HepG2 (cell line): ENCODE measurements around the gene ACOT8. TPM values are rescaled to one million over a fixed set of nuclear protein-coding genes. Genes with fewer than 3 reads are reported as not detected.
A peak's percentile ranks its signal among the peaks of the same experiment; 100 is the strongest.

ENCODE experiments used
- ADNP ChIP-seq: sonication (generic); formaldehyde crosslinking; IDR thresholded peaks from 2 replicates; pipeline ENCODE4 v1.4.0; 2020; ENCODE audit warnings: missing genetic modification reagents
- ELF1 ChIP-seq: sonication (generic); formaldehyde crosslinking; IDR thresholded peaks from 2 replicates; pipeline ENCODE4 v1.4.0; 2020; ENCODE audit warnings: missing genetic modification reagents
- ELF3 ChIP-seq: IDR thresholded peaks from 2 replicates; pipeline ENCODE4 v1.6.1; 2016; ENCODE audit warnings: missing genetic modification reagents, missing compliant biosample characterization
- KLF13 ChIP-seq: sonication (generic); formaldehyde crosslinking; IDR thresholded peaks from 2 replicates; pipeline ENCODE4 v1.4.0; 2020; ENCODE audit warnings: mild to moderate bottlenecking, missing genetic modification reagents
- RBAK ChIP-seq: sonication (generic); formaldehyde crosslinking; IDR thresholded peaks from 2 replicates; pipeline ENCODE4 v1.5.1; 2020; ENCODE audit warnings: mild to moderate bottlenecking, missing genetic modification reagents
- RFXAP ChIP-seq: sonication (generic); formaldehyde crosslinking; IDR thresholded peaks from 2 replicates; pipeline ENCODE4 v1.4.0; 2020; ENCODE audit warnings: missing genetic modification reagents, borderline replicate concordance
- RXRA ChIP-seq: sonication (generic); formaldehyde crosslinking; IDR thresholded peaks from 2 replicates; pipeline ENCODE4 v1.5.1; 2020; ENCODE audit warnings: missing genetic modification reagents
- RXRB ChIP-seq: IDR thresholded peaks from 2 replicates; pipeline ENCODE4 v1.6.1; 2016; ENCODE audit warnings: borderline replicate concordance, missing genetic modification reagents, missing compliant biosample characterization
- SP5 ChIP-seq: IDR thresholded peaks from 2 replicates; pipeline ENCODE4 v1.6.1; 2016; ENCODE audit warnings: low read depth, borderline replicate concordance
- SYNCRIP ChIP-seq: fragments of 200-400 bp; formaldehyde crosslinking; IDR thresholded peaks from 2 replicates; pipeline ENCODE4 v1.6.1; 2018; ENCODE audit warnings: mild to moderate bottlenecking, low read depth, low read length; ENCODE audit not compliant: insufficient read depth
- ZNF207 ChIP-seq: fragments of 450-650 bp; IDR thresholded peaks from 2 replicates; pipeline ENCODE4 v1.6.1; 2016; ENCODE audit warnings: antibody characterized with exemption, borderline replicate concordance
- ZNF225 ChIP-seq: sonication (generic); formaldehyde crosslinking; IDR thresholded peaks from 2 replicates; pipeline ENCODE4 v1.4.0; 2020; ENCODE audit warnings: mild to moderate bottlenecking, missing genetic modification reagents
- ZNF333 ChIP-seq: sonication (generic); formaldehyde crosslinking; IDR thresholded peaks from 2 replicates; pipeline ENCODE4 v1.4.0; 2020; ENCODE audit warnings: mild to moderate bottlenecking, missing genetic modification reagents, borderline replicate concordance
- ZNF451 ChIP-seq: sonication (generic); formaldehyde crosslinking; IDR thresholded peaks from 2 replicates; pipeline ENCODE4 v1.5.0; 2020; ENCODE audit warnings: mild to moderate bottlenecking, missing genetic modification reagents
- ZNF761 ChIP-seq: sonication (generic); formaldehyde crosslinking; conservative IDR thresholded peaks from 2 replicates; pipeline ENCODE4 v1.4.0; 2020; ENCODE audit warnings: mild to moderate bottlenecking, missing genetic modification reagents
- ZNF775 ChIP-seq: sonication (generic); formaldehyde crosslinking; IDR thresholded peaks from 2 replicates; pipeline ENCODE4 v1.4.0; 2020; ENCODE audit warnings: missing genetic modification reagents, mild to moderate bottlenecking, moderate library complexity, borderline replicate concordance
- ZSCAN9 ChIP-seq: IDR thresholded peaks from 2 replicates; pipeline ENCODE4 v1.6.1; 2016; ENCODE audit warnings: borderline replicate concordance
- ZZZ3 ChIP-seq: sonication (generic); formaldehyde crosslinking; IDR thresholded peaks from 2 replicates; pipeline ENCODE4 v1.4.0; 2020; ENCODE audit warnings: missing genetic modification reagents, mild to moderate bottlenecking, borderline replicate concordance
- polyA plus RNA-seq, 8 experiments: library from polyadenylated mRNA; depleted of rRNA in 3 of 8; stranded (reverse) in 7 of 8; unstranded in 1 of 8; fragments of >200 nt; fragmentation: Illumina TruSeq in 4 of 8; extraction: Trizol in 4 of 8; gene quantifications; 2 replicates each; pipeline versions ENCODE4 v1.2.1 to v1.2.3, GENCODE V29; 2011 to 2016; ENCODE audit warnings: low read depth in 4 of 8, missing spikeins in 1 of 8, mixed read lengths in 1 of 8; ENCODE audit not compliant: insufficient read depth in 1 of 8
- total RNA-seq, 5 experiments: library from RNA; depleted of rRNA; stranded (reverse); fragments of >200 nt; fragmentation: Illumina TruSeq; extraction: Trizol; gene quantifications; 2 replicates each; pipeline ENCODE4 v1.2.3, GENCODE V29; 2016; ENCODE audit warnings: low read depth in 1 of 5
- TF ChIP-seq, protein P1 (sequence below): sonication (generic); formaldehyde crosslinking; IDR thresholded peaks from 2 replicates; pipeline ENCODE4 v1.8.1; 2023; ENCODE audit warnings: mild to moderate bottlenecking, moderate library complexity, missing genetic modification reagents
- TF ChIP-seq, protein P2 (sequence below): sonication (generic); formaldehyde crosslinking; IDR thresholded peaks from 2 replicates; pipeline ENCODE4 v1.5.0; 2020; ENCODE audit warnings: mild to moderate bottlenecking, missing genetic modification reagents
- TF ChIP-seq, protein P3 (sequence below): sonication (generic); formaldehyde crosslinking; conservative IDR thresholded peaks from 2 replicates; pipeline ENCODE4 v1.4.0; 2020; ENCODE audit warnings: missing genetic modification reagents
- TF ChIP-seq, protein P4 (sequence below): sonication (generic); formaldehyde crosslinking; IDR thresholded peaks from 2 replicates; pipeline ENCODE4 v1.5.1; 2020; ENCODE audit warnings: mild to moderate bottlenecking, moderate library complexity, missing genetic modification reagents

ACOT8 gene
- total and polyA plus RNA-seq, 2 of the 13 experiments (the other 11 are each of a cell fraction or from before 2014, with no cell fraction given), result 31.4 to 45.5 TPM

DNA sequence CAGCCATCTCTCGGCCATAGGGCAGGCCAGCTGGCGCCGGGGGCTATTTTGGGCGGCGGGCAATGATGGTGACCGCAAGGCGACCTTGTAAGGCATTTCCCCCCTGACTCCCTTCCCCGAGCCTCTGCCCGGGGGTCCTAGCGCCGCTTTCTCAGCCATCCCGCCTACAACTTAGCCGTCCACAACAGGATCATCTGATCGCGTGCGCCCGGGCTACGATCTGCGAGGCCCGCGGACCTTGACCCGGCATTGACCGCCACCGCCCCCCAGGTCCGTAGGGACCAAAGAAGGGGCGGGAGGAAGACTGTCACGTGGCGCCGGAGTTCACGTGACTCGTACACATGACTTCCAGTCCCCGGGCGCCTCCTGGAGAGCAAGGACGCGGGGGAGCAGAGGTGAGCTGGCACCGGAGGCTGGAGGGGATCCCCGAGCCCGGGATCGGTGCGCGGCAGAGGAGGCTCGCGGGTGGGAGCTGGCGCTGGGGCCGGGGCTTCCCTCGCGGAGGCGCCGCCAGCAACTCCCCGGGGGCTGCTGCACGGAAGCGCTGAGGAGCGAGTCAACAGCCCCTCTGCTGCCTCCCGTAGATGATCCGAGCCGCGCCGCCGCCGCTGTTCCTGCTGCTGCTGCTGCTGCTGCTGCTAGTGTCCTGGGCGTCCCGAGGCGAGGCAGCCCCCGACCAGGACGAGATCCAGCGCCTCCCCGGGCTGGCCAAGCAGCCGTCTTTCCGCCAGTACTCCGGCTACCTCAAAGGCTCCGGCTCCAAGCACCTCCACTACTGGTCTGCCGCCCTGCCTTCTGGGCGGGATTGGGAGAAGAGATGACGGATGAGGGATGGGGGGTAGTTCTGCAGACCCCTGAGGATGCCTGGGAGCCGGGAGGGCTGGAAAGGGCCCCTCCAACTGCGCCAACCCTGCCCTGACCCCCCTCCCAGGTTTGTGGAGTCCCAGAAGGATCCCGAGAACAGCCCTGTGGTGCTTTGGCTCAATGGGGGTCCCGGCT is 34.1 kb upstream of the ACOT8 start, which contains the start of the genes CTSA and NEURL2 (continued):
- TF ChIP-seq, protein P1, sequence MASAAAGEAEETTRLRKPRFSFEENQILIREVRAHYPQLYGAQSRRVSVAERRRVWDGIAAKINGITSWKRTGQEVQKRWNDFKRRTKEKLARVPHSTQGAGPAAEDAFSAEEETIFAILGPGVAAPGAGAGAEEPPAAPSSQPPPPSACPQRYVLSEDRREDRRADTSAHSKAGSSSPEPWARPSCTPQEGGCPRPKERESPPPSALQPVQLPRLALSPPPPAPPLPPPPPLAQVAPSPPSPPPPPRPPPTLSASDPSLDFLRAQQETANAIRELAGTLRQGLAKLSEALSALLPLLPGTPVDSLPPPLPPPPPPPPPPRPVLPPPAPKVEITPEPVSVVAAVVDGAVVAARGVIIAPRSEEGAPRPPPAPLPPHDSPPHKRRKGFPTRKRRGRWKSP (CRISPR knock-in tag), result peak; percentile 98
- TF ChIP-seq RFXAP (CRISPR knock-in tag) (peak; percentile 98; the same call in 1 of the 2 replicates), ZNF451 (peak; percentile 100), ZNF761 (peak; percentile 99), ZNF207 (no peak), ZZZ3 (CRISPR knock-in tag) (peak; percentile 98), ZNF333 (peak; percentile 94; the same call in 1 of the 2 replicates), SP5 (CRISPR knock-in tag) (peak; percentile 99), ZNF225 (0 out of 2 replicates have a peak, but pooled peaks have one; percentile 62), ADNP (CRISPR knock-in tag) (peak; percentile 47; the same call in 1 of the 2 replicates), RXRB (CRISPR knock-in tag) (peak; percentile 100), ELF1 (CRISPR knock-in tag) (peak; percentile 90), SYNCRIP (no peak), RXRA (CRISPR knock-in tag) (peak; percentile 100), RBAK (CRISPR knock-in tag) (peak; percentile 87), ZSCAN9 (peak; percentile 99), ZNF775 (no peak), KLF13 (peak; percentile 79; the same call in 1 of the 2 replicates), ELF3 (CRISPR knock-in tag) (peak; percentile 94)
- TF ChIP-seq, protein P2, sequence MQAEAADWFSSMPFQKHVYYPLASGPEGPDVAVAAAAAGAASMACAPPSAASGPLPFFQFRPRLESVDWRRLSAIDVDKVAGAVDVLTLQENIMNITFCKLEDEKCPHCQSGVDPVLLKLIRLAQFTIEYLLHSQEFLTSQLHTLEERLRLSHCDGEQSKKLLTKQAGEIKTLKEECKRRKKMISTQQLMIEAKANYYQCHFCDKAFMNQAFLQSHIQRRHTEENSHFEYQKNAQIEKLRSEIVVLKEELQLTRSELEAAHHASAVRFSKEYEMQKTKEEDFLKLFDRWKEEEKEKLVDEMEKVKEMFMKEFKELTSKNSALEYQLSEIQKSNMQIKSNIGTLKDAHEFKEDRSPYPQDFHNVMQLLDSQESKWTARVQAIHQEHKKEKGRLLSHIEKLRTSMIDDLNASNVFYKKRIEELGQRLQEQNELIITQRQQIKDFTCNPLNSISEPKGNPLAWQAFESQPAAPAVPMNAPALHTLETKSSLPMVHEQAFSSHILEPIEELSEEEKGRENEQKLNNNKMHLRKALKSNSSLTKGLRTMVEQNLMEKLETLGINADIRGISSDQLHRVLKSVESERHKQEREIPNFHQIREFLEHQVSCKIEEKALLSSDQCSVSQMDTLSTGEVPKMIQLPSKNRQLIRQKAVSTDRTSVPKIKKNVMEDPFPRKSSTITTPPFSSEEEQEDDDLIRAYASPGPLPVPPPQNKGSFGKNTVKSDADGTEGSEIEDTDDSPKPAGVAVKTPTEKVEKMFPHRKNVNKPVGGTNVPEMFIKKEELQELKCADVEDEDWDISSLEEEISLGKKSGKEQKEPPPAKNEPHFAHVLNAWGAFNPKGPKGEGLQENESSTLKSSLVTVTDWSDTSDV (CRISPR knock-in tag), result peak; percentile 93
- TF ChIP-seq, protein P3, sequence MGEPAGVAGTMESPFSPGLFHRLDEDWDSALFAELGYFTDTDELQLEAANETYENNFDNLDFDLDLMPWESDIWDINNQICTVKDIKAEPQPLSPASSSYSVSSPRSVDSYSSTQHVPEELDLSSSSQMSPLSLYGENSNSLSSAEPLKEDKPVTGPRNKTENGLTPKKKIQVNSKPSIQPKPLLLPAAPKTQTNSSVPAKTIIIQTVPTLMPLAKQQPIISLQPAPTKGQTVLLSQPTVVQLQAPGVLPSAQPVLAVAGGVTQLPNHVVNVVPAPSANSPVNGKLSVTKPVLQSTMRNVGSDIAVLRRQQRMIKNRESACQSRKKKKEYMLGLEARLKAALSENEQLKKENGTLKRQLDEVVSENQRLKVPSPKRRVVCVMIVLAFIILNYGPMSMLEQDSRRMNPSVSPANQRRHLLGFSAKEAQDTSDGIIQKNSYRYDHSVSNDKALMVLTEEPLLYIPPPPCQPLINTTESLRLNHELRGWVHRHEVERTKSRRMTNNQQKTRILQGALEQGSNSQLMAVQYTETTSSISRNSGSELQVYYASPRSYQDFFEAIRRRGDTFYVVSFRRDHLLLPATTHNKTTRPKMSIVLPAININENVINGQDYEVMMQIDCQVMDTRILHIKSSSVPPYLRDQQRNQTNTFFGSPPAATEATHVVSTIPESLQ, result peak; percentile 93; the same call in 1 of the 2 replicates
- TF ChIP-seq, protein P4, sequence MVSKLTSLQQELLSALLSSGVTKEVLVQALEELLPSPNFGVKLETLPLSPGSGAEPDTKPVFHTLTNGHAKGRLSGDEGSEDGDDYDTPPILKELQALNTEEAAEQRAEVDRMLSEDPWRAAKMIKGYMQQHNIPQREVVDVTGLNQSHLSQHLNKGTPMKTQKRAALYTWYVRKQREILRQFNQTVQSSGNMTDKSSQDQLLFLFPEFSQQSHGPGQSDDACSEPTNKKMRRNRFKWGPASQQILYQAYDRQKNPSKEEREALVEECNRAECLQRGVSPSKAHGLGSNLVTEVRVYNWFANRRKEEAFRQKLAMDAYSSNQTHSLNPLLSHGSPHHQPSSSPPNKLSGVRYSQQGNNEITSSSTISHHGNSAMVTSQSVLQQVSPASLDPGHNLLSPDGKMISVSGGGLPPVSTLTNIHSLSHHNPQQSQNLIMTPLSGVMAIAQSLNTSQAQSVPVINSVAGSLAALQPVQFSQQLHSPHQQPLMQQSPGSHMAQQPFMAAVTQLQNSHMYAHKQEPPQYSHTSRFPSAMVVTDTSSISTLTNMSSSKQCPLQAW (CRISPR knock-in tag), result peak; percentile 99
